ENCODE results near the gene CARNS1. TPM values are rescaled to one million over a fixed set of nuclear protein-coding genes. Genes with fewer than 3 reads are reported as not detected.

CARNS1 gene
- total RNA-seq, 1 donor from 2014 or later: 0.21 TPM

DNA sequence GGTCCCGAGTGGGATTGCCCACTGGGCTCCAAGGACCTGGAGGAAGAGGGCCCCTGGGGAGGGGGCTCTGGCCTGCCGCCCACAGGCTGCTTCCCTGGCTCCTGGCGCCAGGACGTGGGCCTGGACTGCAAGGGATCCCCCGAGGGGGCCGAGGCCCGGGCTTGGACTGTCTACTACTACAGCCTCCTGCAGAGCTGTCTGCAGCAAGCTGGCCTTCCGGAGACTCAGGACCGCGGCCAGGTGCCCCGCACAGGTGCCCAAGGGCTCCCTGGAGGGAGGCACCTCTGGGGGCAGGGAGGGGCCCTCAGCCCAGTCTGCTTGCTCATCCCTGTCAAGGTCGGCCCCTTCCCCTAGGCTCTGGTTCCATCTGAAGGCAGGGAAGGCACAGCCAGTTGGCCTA, 1.9 kb downstream of the CARNS1 start:
- TF ChIP-seq, protein P1, sequence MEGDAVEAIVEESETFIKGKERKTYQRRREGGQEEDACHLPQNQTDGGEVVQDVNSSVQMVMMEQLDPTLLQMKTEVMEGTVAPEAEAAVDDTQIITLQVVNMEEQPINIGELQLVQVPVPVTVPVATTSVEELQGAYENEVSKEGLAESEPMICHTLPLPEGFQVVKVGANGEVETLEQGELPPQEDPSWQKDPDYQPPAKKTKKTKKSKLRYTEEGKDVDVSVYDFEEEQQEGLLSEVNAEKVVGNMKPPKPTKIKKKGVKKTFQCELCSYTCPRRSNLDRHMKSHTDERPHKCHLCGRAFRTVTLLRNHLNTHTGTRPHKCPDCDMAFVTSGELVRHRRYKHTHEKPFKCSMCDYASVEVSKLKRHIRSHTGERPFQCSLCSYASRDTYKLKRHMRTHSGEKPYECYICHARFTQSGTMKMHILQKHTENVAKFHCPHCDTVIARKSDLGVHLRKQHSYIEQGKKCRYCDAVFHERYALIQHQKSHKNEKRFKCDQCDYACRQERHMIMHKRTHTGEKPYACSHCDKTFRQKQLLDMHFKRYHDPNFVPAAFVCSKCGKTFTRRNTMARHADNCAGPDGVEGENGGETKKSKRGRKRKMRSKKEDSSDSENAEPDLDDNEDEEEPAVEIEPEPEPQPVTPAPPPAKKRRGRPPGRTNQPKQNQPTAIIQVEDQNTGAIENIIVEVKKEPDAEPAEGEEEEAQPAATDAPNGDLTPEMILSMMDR (IDR thresholded peaks at IDR 0.05; ENCODE audit: insufficient read depth, low read length, poor library complexity, severe bottlenecking): no peak
- peaks cover 22% of the 10 kb centered on the region for H3K27me3 ChIP-seq (ENCODE audit: control insufficient read depth, insufficient read depth, low read length)
- no peak overlapping the region for H3K4me3 ChIP-seq (ENCODE audit: low read depth, low read length)
- no peak for DNase-seq (ENCODE audit: low read depth)
- H3K36me3 ChIP-seq (ENCODE audit: control insufficient read depth, insufficient read depth, low read length): no peaks in the 10 kb centered on the region

DNA sequence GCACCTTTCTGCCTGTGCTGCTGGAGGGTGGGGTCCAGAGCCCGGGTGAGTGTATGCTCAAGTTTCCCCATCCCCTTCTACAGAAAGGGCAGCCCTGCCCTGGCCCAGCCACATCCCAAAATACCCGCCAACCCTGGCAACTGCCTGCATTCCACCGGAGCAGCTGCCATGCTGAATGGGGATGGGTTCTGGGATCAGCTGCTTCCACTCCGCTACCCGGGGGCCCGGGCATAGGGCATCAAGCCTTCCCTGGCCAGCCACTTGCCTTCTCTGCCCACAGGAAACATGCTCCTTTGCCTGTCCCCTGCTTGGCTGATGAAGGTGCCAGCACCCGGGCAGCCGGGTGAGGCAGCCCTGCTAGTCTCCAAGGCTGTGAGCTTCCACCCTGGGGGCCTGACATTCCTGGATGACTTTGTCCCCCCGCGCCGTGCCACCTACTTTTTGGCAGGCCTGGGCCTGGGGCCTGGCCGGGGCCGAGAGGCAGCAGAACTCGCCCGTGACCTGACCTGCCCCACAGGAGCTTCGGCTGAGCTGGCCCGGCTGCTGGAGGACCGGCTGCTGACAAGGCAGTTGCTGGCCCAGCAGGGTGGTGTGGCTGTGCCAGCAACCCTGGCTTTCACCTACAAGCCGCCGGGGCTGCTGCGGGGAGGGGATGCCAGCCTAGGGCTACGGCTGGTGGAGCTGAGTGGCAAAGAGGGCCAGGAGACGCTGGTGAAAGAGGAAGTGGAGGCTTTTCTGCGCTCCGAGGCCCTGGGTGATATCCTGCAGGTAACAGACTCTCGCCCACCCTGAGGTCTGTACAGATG, 3.2 kb downstream of the CARNS1 start:
- H3K27me3 ChIP-seq (ENCODE audit: control insufficient read depth, insufficient read depth, low read length): peaks cover 15% of the 10 kb centered on the region
- H3K4me3 ChIP-seq (ENCODE audit: low read depth, low read length): no peak overlapping the region
- TF ChIP-seq, protein P1 (IDR thresholded peaks at IDR 0.05; ENCODE audit: insufficient read depth, low read length, poor library complexity, severe bottlenecking): no peak
- no peak for DNase-seq (ENCODE audit: low read depth)
- no peaks in the 10 kb centered on the region for H3K36me3 ChIP-seq (ENCODE audit: control insufficient read depth, insufficient read depth, low read length)

DNA sequence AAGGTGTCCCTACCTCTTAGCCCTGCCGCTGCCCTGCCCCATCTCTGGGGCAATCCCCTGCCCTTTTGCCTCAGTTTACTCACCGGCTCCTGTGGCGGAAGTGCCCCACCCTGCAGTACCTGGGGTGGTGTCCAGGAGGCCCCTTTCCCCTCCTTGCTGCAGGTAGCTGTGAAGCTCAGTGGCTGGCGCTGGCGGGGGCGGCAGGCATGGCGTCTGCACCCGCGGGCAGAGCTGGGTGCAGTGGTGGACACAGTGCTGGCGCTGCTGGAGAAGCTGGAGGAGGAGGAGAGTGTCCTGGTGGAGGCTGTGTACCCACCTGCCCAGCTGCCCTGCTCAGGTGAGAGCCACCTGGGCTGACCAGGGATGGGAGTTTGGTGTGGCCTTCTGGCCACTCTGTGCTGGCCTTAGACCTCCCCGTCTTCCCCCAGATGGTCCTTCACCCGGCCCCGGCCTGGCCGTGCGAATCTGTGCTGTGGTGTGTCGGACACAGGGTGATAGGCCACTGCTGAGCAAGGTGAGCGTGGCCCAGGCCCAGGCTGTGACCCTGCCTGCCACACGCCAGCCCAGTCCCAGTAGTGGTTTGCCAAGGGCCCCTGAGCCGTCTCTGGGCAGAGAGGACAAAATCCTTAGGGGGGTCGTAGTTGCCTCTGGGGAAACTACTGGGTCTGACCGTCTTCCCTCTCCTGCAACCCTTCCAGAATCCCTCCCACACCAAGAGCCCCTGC, 4.0 kb downstream of the CARNS1 start:
- TF ChIP-seq, protein P1 (IDR thresholded peaks at IDR 0.05; ENCODE audit: insufficient read depth, low read length, poor library complexity, severe bottlenecking): no peak
- DNase-seq (ENCODE audit: low read depth): no peak
- Histone ChIP-seq H3K4me3 (ENCODE audit: low read depth, low read length) (no peak overlapping the region), H3K27me3 (ENCODE audit: control insufficient read depth, insufficient read depth, low read length) (peaks cover 13% of the 10 kb centered on the region), H3K36me3 (ENCODE audit: control insufficient read depth, insufficient read depth, low read length) (no peaks in the 10 kb centered on the region)

DNA sequence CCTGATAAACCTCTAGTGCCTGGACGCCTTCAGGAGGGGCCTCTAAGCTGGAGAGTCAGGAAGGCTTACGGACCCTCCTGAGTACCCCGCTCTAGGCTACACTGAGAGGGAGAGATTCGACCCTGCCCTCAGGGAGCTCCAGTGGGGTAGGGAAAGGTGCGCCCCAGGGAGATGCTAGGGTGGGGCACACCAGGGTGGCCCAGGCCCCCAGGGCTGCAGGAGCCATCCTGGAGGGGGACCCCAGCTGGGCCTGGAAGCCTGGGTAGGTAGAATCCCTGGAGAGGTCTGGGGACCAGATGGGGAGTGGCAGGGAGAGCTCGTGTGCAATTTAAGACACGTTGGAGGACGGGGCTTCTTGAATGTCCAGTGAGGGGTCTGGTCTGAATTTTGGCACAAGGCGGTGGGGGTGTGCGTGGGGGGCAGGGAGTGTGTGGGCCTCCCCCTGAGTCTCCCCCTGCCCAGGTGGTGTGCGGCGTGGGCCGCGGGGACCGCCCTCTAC, 4.7 kb downstream of the CARNS1 start:
- peaks cover 6% of the 10 kb centered on the region for H3K27me3 ChIP-seq (ENCODE audit: control insufficient read depth, insufficient read depth, low read length)
- no peaks in the 10 kb centered on the region for H3K36me3 ChIP-seq (ENCODE audit: control insufficient read depth, insufficient read depth, low read length)
- H3K4me3 ChIP-seq (ENCODE audit: low read depth, low read length): peak overlapping the region; percentile 35
- TF ChIP-seq, protein P1 (IDR thresholded peaks at IDR 0.05; ENCODE audit: insufficient read depth, low read length, poor library complexity, severe bottlenecking): no peak
- no peak for DNase-seq (ENCODE audit: low read depth)

DNA sequence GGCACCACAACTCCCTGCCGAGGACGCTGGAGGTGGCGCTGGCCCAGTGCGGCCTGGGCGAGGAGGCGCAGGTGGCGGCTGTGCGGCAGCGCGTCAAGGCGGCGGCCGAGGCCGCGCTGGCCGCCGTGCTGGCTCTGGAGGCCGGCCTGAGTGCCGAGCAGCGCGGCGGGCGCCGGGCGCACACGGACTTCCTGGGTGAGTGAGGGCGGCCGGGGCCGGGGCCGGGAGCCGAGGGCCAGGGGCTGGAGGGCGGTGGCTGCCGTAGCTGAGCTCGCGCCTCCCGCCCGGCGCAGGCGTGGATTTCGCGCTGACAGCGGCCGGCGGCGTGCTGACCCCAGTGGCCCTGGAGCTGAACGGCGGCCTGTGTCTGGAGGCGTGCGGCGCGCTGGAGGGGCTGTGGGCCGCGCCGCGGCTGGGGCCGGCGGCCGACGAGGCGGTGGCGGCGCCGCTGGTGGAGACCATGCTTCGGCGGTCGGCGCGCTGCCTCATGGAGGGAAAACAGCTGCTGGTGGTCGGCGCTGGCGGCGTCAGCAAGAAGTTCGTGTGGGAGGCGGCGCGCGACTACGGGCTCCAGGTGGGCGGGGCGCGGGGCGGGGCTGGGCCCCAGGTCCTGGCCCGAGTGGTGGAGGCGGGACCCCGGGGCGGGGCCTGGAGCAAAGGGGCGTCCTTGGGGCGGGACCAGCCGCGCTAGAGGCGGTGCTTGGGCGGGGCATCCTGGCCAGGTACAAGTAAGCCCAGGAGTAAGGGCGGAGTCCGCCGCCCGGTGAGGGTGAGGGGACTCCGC, 5.4 kb downstream of the CARNS1 start:
- peaks cover 4% of the 10 kb centered on the region for H3K27me3 ChIP-seq (ENCODE audit: control insufficient read depth, insufficient read depth, low read length)
- H3K4me3 ChIP-seq (ENCODE audit: low read depth, low read length): peak overlapping the region; percentile 35
- TF ChIP-seq, protein P1 (IDR thresholded peaks at IDR 0.05; ENCODE audit: insufficient read depth, low read length, poor library complexity, severe bottlenecking): no peak
- no peaks in the 10 kb centered on the region for H3K36me3 ChIP-seq (ENCODE audit: control insufficient read depth, insufficient read depth, low read length)
- no peak for DNase-seq (ENCODE audit: low read depth)

All from kidney epithelial cell (primary cell).